Daoy (cell line): ENCODE results near the gene PRSS58. TPM values are rescaled to one million over a fixed set of nuclear protein-coding genes. Genes with fewer than 3 reads are reported as not detected.
A peak's percentile ranks its signal among the peaks of the same experiment; 100 is the strongest.

Source experiments
- DNase-seq: peaks from one replicate; pipeline ENCODE4 v3.0.0-alpha.2; 2015; ENCODE audit warnings: low read depth
- total RNA-seq: library from RNA; depleted of rRNA; stranded (reverse); fragments of >200 nt; shearing (Covaris generic); gene quantifications from 2 replicates; pipeline ENCODE4 v1.2.3, GENCODE V29; 2014; rRNA removed

Gene PRSS58, protein sequence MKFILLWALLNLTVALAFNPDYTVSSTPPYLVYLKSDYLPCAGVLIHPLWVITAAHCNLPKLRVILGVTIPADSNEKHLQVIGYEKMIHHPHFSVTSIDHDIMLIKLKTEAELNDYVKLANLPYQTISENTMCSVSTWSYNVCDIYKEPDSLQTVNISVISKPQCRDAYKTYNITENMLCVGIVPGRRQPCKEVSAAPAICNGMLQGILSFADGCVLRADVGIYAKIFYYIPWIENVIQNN
- not detected in 2 replicates for total RNA-seq

- no peak for DNase-seq
Observed at GRCh38 chr7:142257958-142258357, at the start of gene PRSS58. Gene PRSS58 (minus strand): TSS chr7:142258058. CDS start chr7:142257707, 351 bp downstream.

DNA sequence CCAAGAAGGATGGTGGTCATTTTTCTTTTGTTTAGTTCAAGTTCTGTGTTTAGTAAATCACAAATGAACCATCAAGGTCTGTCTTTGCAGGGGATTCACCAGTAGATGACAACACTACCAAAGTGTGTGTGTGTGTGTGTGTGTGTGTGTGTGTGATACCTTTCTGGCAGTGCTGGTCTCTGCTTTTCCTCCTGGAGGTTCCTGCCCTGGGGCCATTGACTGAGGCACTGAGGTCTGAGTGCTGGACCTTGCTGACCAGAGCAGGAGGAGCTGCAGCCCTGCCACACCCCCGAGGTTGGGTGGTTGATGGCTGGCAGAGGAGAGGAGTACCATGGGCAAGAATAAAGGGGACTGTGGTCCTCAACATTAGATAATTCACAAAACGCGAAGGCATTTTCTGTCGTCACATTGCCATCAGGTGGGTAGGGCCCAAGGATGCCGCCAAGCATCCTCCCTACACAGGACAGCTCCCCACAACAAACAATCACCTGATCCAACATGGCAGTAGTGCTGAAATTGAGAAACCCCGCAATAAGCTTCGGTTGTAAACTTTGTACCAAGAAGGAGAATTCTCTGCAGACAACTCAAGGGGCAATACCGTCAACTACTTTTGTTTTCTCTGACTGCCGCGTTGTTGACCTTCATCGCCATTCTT, 49.5 kb upstream of the PRSS58 start:
- no peak for DNase-seq

- peak; percentile 45 for DNase-seq
Observed at GRCh38 chr7:142303650-142304049, 45.8 kb upstream of the PRSS58 start.

DNA sequence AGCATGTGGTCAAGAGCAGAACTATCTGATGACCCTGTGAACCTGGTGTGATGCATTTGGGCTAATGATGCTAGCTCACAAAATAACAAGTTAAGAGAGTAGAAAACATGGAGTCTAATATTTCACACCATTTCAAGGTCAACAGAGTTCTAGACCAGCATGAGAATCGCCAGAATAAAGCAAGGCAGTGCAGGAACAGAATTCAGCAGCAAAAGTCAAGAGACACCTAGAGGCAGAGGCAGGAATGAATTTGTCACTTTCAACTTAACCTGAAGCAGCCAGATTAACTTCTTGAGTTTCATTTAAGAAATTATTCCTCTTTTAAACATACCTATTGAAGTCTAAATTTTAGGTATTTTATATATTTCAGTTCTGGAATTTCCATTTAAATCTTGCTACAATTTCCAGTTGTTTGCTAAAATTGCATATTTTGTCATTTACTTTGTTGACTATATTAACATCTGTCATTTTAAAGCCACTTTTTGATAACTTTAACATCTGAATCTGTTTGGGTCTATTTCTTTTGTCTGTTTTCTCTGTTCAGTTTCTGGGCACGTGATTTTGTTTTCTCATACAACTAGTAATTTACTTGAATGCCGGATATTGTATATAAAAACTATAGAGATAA, 44.2 kb upstream of the PRSS58 start:
- DNase-seq = no peak

DNA sequence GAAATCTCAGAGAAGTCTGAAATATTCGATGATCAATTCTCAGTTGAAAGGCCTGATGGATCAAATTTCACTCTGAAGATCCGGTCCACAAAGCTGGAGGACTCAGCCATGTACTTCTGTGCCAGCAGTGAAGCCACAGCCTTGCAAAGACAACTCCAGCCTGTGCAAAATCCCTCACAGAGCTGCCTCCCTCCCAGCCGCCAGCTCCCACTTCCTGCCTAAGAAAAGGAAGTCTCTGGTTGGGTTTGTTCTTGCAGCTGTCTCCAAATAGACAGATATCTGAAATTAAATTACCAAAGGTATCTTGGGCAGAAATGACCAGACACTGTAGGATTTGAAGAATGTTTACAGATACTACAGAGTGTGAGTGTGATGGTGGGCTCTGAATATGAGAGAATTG, 43.4 kb upstream of the PRSS58 start:
- no peak for DNase-seq

- peak; percentile 46 for DNase-seq
Observed at GRCh38 chr7:142300689-142301088, 42.8 kb upstream of the PRSS58 start.

GRCh38 chr7:142299237-142299781, 41.5 kb upstream of the PRSS58 start:
- no peak for DNase-seq

GRCh38 chr7:142298627-142299026, 40.8 kb upstream of the PRSS58 start:
- DNase-seq = no peak

DNA sequence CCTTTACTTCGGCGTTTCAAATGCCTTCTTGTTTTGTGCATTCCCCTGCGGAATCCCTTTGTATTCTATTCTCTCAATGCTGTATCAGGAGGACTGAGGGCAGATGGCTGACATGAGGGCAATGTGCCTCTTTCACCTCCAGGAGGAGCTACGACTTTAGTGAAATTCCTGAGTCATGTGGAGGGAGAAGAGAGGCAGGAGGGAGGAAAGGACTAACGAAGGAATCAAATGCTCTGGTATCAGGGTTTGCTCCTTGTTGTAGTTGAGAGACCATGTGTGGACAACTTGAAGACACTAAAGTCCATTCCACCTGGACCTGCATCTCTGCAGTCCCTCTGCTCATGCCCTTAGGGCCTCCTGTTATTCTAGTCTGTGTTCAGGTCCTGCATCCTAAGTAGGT, 40.2 kb upstream of the PRSS58 start:
- DNase-seq = peak; percentile 52

- DNase-seq = peak; percentile 28
Observed at GRCh38 chr7:142280263-142280662, 22.4 kb upstream of the PRSS58 start.

DNA sequence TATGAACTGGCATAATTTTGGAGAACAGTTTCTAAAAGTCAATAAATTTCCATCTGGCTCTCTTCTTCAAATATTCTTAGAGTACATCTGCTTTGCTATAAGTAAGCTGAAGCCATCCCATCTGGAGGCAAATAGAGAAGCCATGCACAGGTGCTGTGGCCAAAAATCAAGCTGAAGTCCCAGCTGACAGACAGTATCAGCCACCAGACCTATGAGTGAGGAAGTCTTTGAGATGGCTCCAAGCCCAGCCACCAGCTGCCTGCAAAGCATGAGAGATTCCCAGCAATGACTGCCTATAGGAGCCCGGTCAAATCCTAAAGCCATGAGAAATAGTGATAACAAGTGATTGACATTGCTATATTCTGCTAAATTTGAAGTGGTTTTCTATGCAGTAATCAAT, 21.7 kb upstream of the PRSS58 start:
- DNase-seq = no peak

DNA sequence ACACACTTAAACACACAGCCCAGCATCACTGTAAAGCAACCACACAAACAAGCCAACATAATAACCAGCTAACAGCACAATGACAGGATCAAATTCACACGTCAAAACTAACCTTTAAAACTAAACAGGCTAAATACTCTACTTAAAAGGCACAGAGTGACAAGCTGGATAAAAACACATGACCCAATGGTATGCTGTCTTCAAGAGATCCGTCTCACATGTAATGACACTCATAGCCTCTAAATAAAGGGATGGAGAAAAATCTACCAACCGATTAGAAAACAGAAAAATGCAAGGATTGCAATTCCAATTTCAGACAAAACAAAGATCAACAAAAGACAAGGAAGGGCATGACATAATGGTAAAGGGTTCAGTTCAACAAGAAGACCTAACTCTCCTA, 17.2 kb upstream of the PRSS58 start:
- no peak for DNase-seq

GRCh38 chr7:142272841-142273240, 15.0 kb upstream of the PRSS58 start:
- DNase-seq = no peak

DNA sequence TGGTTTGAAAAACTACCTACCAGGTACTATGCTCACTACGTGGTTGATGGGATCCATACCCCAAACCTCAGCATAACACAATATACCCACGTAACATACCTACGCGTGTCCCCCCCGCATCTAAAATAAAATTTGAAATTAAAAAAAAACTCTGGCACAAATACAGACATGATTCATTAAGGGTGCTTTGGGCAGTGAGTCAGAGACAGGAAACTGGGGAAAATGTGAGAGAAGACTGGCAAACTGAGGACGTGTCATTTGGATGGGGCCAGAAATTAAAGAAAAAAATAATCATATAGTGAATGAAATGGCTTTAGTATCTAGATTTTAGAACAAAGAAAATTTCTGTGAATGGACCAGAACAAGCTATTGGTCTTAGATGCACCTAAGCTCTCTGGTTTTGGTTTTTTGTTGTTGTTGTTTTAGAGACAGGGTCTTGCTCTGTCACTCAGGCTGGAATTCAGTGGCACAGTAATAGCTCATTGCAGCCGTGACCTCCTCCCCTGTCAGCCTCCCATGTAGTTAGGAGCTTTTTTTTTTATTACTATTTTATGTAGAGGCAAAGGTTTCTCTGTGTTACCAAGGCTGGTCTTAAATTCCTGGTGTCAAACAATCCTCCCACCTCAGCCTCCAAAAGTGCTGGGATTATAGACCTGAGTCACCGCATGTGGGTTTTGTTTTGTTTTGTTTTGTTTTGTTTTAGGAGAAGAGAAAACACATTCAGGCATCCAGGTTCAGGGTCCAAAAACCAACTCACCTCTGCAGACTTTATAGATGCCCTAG, 5.9 kb upstream of the PRSS58 start:
- peak; percentile 82 for DNase-seq

DNA sequence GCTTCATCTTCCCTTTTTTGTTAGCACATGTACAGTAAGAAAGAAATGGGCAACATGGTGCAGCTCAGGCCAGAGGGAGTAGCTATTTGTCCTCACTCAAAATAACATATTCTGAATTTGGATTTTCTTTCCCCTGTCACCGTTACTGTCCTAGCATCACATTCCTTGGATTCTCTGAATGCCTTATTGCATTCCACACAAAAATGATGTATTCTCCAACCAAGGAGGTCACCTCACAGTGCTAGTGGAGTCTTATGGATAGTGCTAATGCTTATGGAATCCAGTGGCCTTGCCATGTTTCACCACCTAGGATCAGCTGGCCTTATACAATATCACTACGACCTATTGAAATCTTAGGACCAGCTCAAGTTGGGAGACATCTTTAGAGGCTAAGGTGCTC, 7.2 kb downstream of the PRSS58 start:
- no peak for DNase-seq

DNA sequence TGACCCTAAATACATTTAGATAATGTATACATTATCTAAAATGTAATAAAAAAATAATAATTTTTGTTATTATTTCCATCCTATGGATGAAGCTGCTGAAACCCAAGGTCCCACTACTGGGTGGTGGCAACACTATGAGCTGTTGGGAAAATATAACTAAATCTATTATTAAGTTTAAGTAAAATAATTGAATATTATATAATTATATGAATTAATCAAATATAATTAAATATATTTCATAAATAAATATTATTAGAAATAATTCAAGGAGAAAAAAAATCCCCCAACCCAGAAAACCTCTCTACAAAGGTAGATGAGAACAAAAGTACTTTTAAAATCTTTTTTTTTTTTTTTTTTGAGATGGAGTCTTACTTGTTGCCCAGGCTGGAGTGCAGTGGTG, 7.9 kb downstream of the PRSS58 start:
- DNase-seq = no peak

DNA sequence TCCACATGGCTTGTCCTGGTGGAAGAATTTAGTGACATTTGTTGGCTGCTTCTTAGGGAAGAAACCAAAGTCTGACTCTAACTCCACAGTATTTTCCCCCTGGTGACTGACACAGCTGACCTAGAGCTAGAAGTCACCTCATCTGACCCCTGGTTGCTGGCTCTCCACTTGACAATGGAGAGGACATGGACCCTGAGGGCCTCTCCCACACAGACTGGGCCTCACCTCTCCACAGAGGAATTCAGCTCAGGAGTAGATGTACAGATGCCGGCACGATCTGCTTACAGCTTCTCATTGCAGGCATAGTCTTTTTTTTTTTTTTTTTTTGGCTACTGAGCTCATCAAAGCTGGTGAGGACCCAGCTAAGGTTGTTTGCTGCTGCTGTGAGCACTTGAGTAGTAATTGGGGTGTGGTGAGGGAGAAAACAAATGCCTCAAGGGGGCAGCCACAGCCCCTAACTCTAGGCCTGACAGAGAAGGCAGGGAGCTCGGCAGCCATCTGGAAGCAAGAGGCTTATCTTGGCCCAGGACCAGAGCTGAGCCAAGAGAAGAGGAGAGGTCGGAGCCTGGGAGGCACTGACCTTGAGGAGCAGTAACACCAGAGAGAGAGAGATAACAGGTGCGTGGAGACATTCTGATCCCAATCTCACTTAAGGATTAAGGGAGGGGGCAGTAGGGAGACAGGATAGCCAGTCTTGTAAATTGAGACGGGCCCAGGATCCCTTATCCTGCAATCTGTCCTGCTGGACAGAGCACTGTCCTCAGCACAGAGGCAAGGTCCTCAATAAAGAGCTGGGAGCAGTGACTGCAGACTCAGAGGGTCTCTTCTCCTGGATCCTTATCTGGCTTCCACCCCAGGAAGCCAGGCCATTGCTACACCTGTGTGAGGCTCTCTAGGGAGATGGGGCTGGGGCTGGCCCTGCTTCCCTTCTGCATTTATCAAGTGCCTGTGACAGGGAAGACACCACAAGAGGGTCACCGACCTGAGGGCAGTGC, 9.4 kb downstream of the PRSS58 start:
- DNase-seq = no peak

DNA sequence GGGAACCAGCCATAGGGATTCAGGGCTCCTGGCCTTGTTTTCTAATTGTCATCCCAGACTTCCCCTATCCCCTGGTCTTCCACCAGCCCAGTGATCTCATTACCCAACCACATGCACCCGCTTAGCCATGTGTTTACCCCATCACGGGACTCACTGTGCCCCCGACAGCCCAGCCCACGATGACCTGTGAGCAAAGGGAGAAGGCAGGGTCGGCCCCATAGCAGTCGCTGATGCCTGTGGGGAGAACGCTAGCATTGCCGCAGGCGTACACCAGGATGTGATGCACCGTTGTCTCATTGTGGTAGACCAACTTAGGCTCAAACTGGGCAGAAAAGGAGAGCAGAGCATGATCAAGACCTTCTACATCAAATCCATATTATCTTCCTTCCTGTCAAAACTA, 14.0 kb downstream of the PRSS58 start:
- DNase-seq = no peak

DNA sequence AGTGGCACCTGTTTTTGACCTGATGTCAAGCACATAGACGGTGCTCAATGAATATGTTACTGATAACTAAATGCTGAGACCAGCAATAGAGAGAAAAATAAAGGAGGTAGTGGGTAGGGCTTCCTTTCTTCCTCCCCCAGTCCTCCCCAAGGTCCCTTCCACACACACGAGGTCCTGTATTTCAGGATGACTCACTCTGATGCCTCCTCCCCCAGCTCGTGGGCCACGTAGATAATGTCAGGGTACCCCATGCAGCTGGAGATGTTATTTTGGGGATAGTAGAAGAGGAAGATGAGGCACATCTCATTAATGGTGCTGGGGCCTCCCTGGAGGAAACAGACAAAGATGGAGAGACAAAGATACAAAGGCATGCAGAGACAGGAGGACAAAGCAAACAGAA, 17.3 kb downstream of the PRSS58 start:
- DNase-seq = no peak

- peak; percentile 83 for DNase-seq
Observed at GRCh38 chr7:142231716-142232115, 26.1 kb downstream of the PRSS58 start.
